HepG2 (cell line): ENCODE data around the gene GRAMD1B. TPM values are rescaled to one million over a fixed set of nuclear protein-coding genes. Genes with fewer than 3 reads are reported as not detected.

ENCODE experiments used
- ATAC-seq: fragments of 200-7000 bp; cut with Tn5 transposase; 3 replicates; pipeline ENCODE4 v1.9.1; 2020; ENCODE audit warnings: mild to moderate bottlenecking, moderate library complexity
- BruUV-seq: library from RNA; stranded (reverse); fragments of 400-500 nt; replicated peaks from 2 replicates; lab custom pipeline; 2021; lab: Mats Ljungman, UMichigan
- CTCF ChIA-PET: fragments of 300-600 bp; formaldehyde crosslinking; extraction: SDS; loops from one replicate; lab custom pipeline; 2021; ENCODE audit warnings: low total read pairs, inconsistent platforms, low intra/inter-chr PET ratio; lab: Yijun Ruan, JAX
- POLR2A ChIA-PET: fragments of 350-600 bp; sonication (Branson Sonifier 250); formaldehyde crosslinking; loops from one replicate; lab custom pipeline; 2020; ENCODE audit warnings: antibody characterized with exemption, inconsistent platforms; lab: Yijun Ruan, JAX
- DNase-seq: peaks from one replicate; pipeline ENCODE4 v3.0.0-alpha.2; 2015; ENCODE audit warnings: low spot score
- FAIRE-seq: peaks from 3 replicates; lab custom pipeline; 2011; peaks lifted over from hg19 to GRCh38; lab: Jason Lieb, UNC
- H2AFZ ChIP-seq: one replicate; pipeline ENCODE4 v1.6.1; 2011; ENCODE audit warnings: low read length, inconsistent platforms
- H3K27ac ChIP-seq: fragments of 300-600 bp; 3 replicates; pipeline ENCODE4 v1.8.0; 2011; ENCODE audit warnings: mixed run types, mild to moderate bottlenecking, mixed read lengths, low read length, inconsistent platforms; ENCODE audit not compliant: insufficient read depth; ENCODE audit errors: extremely low read length
- H3K27me3 ChIP-seq, 2 experiments: fragments of 200-600 bp in 1 of 2; 2 replicates in 1 of 2; 3 replicates in 1 of 2; pipeline versions ENCODE4 v1.6.0 to v1.8.0; 2011; ENCODE audit warnings: low read length in 2 of 2, mild to moderate bottlenecking in 2 of 2, moderate library complexity in 2 of 2, inconsistent platforms in 1 of 2; ENCODE audit not compliant: insufficient read depth in 2 of 2, control insufficient read depth in 1 of 2
- H3K36me3 ChIP-seq, 2 experiments: fragments of 200-600 bp in 1 of 2; replicated peaks in 1 of 2; 2 replicates in 1 of 2; 3 replicates in 1 of 2; pipeline versions ENCODE4 v1.5.1 to v1.8.0; 2011; ENCODE audit warnings: low read length in 2 of 2, inconsistent platforms in 1 of 2; ENCODE audit not compliant: insufficient read depth in 2 of 2, control insufficient read depth in 1 of 2
- H3K4me1 ChIP-seq: 2 replicates; pipeline ENCODE4 v1.5.1; 2012; ENCODE audit warnings: low read length, inconsistent platforms; ENCODE audit not compliant: insufficient read depth
- H3K4me2 ChIP-seq: 2 replicates; pipeline ENCODE4 v1.6.0; 2011; ENCODE audit warnings: low read depth, low read length, inconsistent platforms
- H3K4me3 ChIP-seq, 3 experiments: fragments of 200-600 bp in 1 of 3; sonication (generic), shearing (Covaris generic) in 1 of 3; replicated peaks in 1 of 3; 2 replicates each; pipeline ENCODE4 v1.5.1; 2011 to 2016; ENCODE audit warnings: low read length in 3 of 3, inconsistent platforms in 2 of 3, low read depth in 2 of 3, mild to moderate bottlenecking in 2 of 3, control low read depth in 1 of 3, mixed read lengths in 1 of 3; ENCODE audit not compliant: insufficient read depth in 1 of 3
- H3K79me2 ChIP-seq: one replicate; pipeline ENCODE4 v1.6.1; 2011; ENCODE audit warnings: low read length, inconsistent platforms; ENCODE audit not compliant: insufficient read depth
- H3K9ac ChIP-seq: 2 replicates; pipeline ENCODE4 v1.6.0; 2011; ENCODE audit warnings: mild to moderate bottlenecking, low read depth, low read length, inconsistent platforms; ENCODE audit not compliant: insufficient read depth
- H3K9me3 ChIP-seq: 2 replicates; pipeline ENCODE4 v1.5.1; 2012; ENCODE audit warnings: mild to moderate bottlenecking, low read length
- H4K20me1 ChIP-seq: 2 replicates; pipeline ENCODE4 v1.6.0; 2011; ENCODE audit warnings: inconsistent platforms, mild to moderate bottlenecking, low read length, moderate library complexity; ENCODE audit not compliant: insufficient read depth
- BRCA1 ChIP-seq: sonication (generic); formaldehyde crosslinking; IDR thresholded peaks from 2 replicates; pipeline ENCODE4 v1.4.0; 2020; ENCODE audit warnings: missing genetic modification reagents
- ZNF20 ChIP-seq: sonication (generic); formaldehyde crosslinking; IDR thresholded peaks from 2 replicates; pipeline ENCODE4 v1.4.0; 2020; ENCODE audit warnings: mild to moderate bottlenecking, moderate library complexity, missing genetic modification reagents
- WGBS: methylation state at CpG from one replicate; pipeline ENCODE4 v1.1.6; 2017; ENCODE audit warnings: low lambda C conversion rate; 5-methylcytosine and 5-hydroxymethylcytosine counted together
- in situ Hi-C: cut with HindIII; loops from 2 replicates; pipeline ENCODE4 v1.10.0; 2017; ENCODE audit warnings: low pct_unique_long_range_greater_than_20kb; ENCODE audit not compliant: extremely low pct_ligation_motif_present
- intact Hi-C: fragments of 100-400 bp; cut with micrococcal nuclease; formaldehyde crosslinking; loops from one replicate; pipeline ENCODE4 v1.10.0; 2022; ENCODE audit not compliant: unreplicated experiment
- polyA plus RNA-seq, 8 experiments: library from polyadenylated mRNA; depleted of rRNA in 3 of 8; stranded (reverse) in 7 of 8; unstranded in 1 of 8; fragments of >200 nt; fragmentation: Illumina TruSeq in 4 of 8; extraction: Trizol in 4 of 8; gene quantifications; 2 replicates each; pipeline versions ENCODE4 v1.2.1 to v1.2.3, GENCODE V29; 2011 to 2016; ENCODE audit warnings: low read depth in 4 of 8, missing spikeins in 1 of 8, mixed read lengths in 1 of 8; ENCODE audit not compliant: insufficient read depth in 1 of 8
- total RNA-seq, 5 experiments: library from RNA; depleted of rRNA; stranded (reverse); fragments of >200 nt; fragmentation: Illumina TruSeq; extraction: Trizol; gene quantifications; 2 replicates each; pipeline ENCODE4 v1.2.3, GENCODE V29; 2016; ENCODE audit warnings: low read depth in 1 of 5
- TF ChIP-seq, protein P1 (sequence below): sonication (generic); formaldehyde crosslinking; IDR thresholded peaks from 2 replicates; pipeline ENCODE4 v1.8.1; 2023; ENCODE audit warnings: mild to moderate bottlenecking, inconsistent platforms, moderate library complexity, missing genetic modification reagents, borderline replicate concordance
- TF ChIP-seq, protein P2 (sequence below): sonication (generic); formaldehyde crosslinking; IDR thresholded peaks from 2 replicates; pipeline ENCODE4 v1.4.0; 2020; ENCODE audit warnings: missing genetic modification reagents
- TF ChIP-seq, protein P3 (sequence below): sonication (generic); formaldehyde crosslinking; IDR thresholded peaks from 2 replicates; pipeline ENCODE4 v1.4.0; 2020; ENCODE audit warnings: missing genetic modification reagents

The GRAMD1B gene
- total and polyA plus RNA-seq, 2 of the 13 experiments (the other 11 are each of a cell fraction or from before 2014, with no cell fraction given): 0.12 TPM; not detected in 1

DNA sequence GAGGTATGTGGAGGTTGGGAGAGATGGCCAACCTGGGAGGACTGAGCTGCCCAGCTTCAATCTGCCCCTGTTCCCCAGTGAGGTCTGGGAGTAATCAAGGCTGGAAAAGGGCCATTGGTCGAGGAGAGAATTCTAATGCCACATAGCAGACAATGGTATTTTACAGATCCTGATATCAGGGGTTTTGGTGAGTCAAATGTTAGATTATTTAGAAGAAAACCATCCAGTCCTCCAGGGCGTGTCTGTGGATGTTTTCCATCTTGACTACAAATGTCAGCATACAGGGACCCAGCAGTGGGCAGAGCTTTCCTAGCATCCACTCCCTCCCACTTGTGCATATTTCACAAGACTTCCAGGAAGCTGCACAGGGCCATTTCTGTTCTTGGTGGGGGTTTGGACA lies 116.4 kb downstream of the GRAMD1B start:
- WGBS: 0% methylated on average over 2 of the region's 2 CpGs
- DNase-seq (no peak), FAIRE-seq (no peak), ATAC-seq (no peak)
- Histone ChIP-seq H3K4me2 (no peak overlapping the region), H3K9ac (no peak overlapping the region), H3K79me2 (no peaks in the 10 kb centered on the region), H4K20me1 (no peaks in the 10 kb centered on the region), H3K4me1 (no peaks in the 10 kb centered on the region), H3K27me3 (peaks cover 0 to 8% of the 10 kb centered on the region in 2 experiments; a peak in 3 of 5 replicates), H3K27ac (no peak overlapping the region), H3K9me3 (no peaks in the 10 kb centered on the region), H3K36me3 (no peaks in the 10 kb centered on the region), H2AFZ (no peak overlapping the region), H3K4me3 (no peak overlapping the region)
- CTCF ChIA-PET: no interaction called here
- BruUV-seq: no TSS peak
- TF ChIP-seq BRCA1 (no peak), ZNF20 (CRISPR knock-in tag) (no peak)
- TF ChIP-seq, protein P1, sequence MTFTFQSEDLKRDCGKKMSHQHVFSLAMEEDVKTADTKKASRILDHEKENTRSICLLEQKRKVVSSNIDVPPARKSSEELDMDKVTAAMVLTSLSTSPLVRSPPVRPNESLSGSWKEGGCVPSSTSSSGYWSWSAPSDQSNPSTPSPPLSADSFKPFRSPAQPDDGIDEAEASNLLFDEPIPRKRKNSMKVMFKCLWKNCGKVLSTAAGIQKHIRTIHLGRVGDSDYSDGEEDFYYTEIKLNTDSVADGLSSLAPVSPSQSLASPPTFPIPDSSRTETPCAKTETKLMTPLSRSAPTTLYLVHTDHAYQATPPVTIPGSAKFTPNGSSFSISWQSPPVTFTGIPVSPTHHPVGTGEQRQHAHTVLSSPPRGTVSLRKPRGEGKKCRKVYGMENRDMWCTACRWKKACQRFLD (CRISPR knock-in tag): no peak
- TF ChIP-seq, protein P2, sequence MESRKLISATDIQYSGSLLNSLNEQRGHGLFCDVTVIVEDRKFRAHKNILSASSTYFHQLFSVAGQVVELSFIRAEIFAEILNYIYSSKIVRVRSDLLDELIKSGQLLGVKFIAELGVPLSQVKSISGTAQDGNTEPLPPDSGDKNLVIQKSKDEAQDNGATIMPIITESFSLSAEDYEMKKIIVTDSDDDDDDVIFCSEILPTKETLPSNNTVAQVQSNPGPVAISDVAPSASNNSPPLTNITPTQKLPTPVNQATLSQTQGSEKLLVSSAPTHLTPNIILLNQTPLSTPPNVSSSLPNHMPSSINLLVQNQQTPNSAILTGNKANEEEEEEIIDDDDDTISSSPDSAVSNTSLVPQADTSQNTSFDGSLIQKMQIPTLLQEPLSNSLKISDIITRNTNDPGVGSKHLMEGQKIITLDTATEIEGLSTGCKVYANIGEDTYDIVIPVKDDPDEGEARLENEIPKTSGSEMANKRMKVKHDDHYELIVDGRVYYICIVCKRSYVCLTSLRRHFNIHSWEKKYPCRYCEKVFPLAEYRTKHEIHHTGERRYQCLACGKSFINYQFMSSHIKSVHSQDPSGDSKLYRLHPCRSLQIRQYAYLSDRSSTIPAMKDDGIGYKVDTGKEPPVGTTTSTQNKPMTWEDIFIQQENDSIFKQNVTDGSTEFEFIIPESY (CRISPR knock-in tag): no peak
- TF ChIP-seq, protein P3, sequence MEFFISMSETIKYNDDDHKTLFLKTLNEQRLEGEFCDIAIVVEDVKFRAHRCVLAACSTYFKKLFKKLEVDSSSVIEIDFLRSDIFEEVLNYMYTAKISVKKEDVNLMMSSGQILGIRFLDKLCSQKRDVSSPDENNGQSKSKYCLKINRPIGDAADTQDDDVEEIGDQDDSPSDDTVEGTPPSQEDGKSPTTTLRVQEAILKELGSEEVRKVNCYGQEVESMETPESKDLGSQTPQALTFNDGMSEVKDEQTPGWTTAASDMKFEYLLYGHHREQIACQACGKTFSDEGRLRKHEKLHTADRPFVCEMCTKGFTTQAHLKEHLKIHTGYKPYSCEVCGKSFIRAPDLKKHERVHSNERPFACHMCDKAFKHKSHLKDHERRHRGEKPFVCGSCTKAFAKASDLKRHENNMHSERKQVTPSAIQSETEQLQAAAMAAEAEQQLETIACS (CRISPR knock-in tag): no peak
- intact Hi-C loops (no loop called here), in situ Hi-C loops (no loop called here)
- POLR2A ChIA-PET: no interaction called here
